ENCODE results near the gene SERPIND1.

GRCh38 chr22:20774882-20775281, 969 bp downstream of the SERPIND1 start:
- TF ChIP-seq CTCF (IDR thresholded peaks at IDR 0.05; ENCODE audit: poor library complexity) (no peak), EZH2 (IDR thresholded peaks at IDR 0.05; ENCODE audit: borderline replicate concordance) (no peak), EZH2phosphoT487 (IDR thresholded peaks at IDR 0.05; ENCODE audit: low read depth, severe bottlenecking, unreplicated experiment) (no peak)
